ENCODE results near the gene ZNF341.

GRCh38 chr20:33810885-33811775, 79.3 kb downstream of the ZNF341 start, which contains the start of gene CHMP4B:
- TF ChIP-seq POLR2H (tag; IDR thresholded peaks at IDR 0.05; ENCODE audit: low read depth) (no peak), POLR2A (conservative IDR thresholded peaks at IDR 0.05) (no peak), RNF2 (IDR thresholded peaks at IDR 0.05) (peak; percentile 38; the same call in 1 of the 2 replicates), CHD1 (IDR thresholded peaks at IDR 0.05; ENCODE audit: low read length) (peak; percentile 89), CHD2 (IDR thresholded peaks at IDR 0.05; ENCODE audit: low read depth, low read length) (peak; percentile 70; the same call in 1 of the 2 replicates), CTCF (IDR thresholded peaks at IDR 0.05 in 2 of 3, conservative IDR thresholded peaks at IDR 0.05 in 1 of 3; ENCODE audit: insufficient read depth in 2 of 3, low read depth in 1 of 3, low read length in 3 of 3) (peak in 1 of 3 experiments; percentile 8; a peak in 1 of 6 replicates), EP300 (IDR thresholded peaks at IDR 0.05; ENCODE audit: low read length) (peak; percentile 33; the same call in 1 of the 2 replicates), RAD21 (CRISPR knock-in tag; conservative IDR thresholded peaks at IDR 0.05 in 1 of 2, IDR thresholded peaks at IDR 0.05 in 1 of 2) (no peak), CTBP1 (IDR thresholded peaks at IDR 0.05; ENCODE audit: borderline replicate concordance) (no peak; the same call in 1 of the 2 replicates)
- TF ChIP-seq, protein P1, sequence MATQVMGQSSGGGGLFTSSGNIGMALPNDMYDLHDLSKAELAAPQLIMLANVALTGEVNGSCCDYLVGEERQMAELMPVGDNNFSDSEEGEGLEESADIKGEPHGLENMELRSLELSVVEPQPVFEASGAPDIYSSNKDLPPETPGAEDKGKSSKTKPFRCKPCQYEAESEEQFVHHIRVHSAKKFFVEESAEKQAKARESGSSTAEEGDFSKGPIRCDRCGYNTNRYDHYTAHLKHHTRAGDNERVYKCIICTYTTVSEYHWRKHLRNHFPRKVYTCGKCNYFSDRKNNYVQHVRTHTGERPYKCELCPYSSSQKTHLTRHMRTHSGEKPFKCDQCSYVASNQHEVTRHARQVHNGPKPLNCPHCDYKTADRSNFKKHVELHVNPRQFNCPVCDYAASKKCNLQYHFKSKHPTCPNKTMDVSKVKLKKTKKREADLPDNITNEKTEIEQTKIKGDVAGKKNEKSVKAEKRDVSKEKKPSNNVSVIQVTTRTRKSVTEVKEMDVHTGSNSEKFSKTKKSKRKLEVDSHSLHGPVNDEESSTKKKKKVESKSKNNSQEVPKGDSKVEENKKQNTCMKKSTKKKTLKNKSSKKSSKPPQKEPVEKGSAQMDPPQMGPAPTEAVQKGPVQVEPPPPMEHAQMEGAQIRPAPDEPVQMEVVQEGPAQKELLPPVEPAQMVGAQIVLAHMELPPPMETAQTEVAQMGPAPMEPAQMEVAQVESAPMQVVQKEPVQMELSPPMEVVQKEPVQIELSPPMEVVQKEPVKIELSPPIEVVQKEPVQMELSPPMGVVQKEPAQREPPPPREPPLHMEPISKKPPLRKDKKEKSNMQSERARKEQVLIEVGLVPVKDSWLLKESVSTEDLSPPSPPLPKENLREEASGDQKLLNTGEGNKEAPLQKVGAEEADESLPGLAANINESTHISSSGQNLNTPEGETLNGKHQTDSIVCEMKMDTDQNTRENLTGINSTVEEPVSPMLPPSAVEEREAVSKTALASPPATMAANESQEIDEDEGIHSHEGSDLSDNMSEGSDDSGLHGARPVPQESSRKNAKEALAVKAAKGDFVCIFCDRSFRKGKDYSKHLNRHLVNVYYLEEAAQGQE (IDR thresholded peaks at IDR 0.05; ENCODE audit: borderline replicate concordance) = no peak
- TF ChIP-seq, protein P1 (CRISPR knock-in tag; IDR thresholded peaks at IDR 0.05; ENCODE audit: low read depth) = no peak

Measured in K562 (cell line).